ENCODE results near the gene RARA.

RARA gene

GRCh38 chr17:40338058-40338457, 29.1 kb downstream of the RARA start:
- in situ Hi-C loops (cut with HindIII; ENCODE audit: low pct_ligation_motif_present, low pct_unique_long_range_greater_than_20kb, low sequenced_read_pairs): no loop called here
- DNase-seq: no peak

- DNase-seq: no peak
- in situ Hi-C loops (cut with HindIII; ENCODE audit: low pct_ligation_motif_present, low pct_unique_long_range_greater_than_20kb, low sequenced_read_pairs): no loop called here
Measured at GRCh38 chr17:40338941-40339649, 30.1 kb downstream of the RARA start.

DNA sequence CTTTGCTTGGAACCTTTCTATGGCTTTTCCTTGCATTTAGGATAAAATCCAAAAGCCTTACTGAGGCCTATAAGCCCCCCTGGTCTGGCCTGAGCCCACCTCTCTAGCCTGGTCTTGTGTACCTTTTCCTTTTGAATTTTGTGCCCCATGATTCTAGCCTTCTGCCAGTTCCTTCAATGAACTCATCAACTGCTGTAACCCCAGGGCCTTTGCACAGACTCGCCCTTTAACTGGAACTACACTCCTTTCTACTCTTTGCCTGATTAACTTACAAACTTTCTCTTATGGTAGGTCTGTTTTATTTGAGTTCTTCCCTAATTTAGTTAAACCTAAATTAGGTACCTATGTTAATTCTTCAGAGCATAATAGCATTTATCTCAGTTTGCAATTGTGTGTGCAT, 31.3 kb downstream of the RARA start:
- no peak for DNase-seq
- in situ Hi-C loops (cut with HindIII; ENCODE audit: low pct_ligation_motif_present, low pct_unique_long_range_greater_than_20kb, low sequenced_read_pairs): no loop called here

DNA sequence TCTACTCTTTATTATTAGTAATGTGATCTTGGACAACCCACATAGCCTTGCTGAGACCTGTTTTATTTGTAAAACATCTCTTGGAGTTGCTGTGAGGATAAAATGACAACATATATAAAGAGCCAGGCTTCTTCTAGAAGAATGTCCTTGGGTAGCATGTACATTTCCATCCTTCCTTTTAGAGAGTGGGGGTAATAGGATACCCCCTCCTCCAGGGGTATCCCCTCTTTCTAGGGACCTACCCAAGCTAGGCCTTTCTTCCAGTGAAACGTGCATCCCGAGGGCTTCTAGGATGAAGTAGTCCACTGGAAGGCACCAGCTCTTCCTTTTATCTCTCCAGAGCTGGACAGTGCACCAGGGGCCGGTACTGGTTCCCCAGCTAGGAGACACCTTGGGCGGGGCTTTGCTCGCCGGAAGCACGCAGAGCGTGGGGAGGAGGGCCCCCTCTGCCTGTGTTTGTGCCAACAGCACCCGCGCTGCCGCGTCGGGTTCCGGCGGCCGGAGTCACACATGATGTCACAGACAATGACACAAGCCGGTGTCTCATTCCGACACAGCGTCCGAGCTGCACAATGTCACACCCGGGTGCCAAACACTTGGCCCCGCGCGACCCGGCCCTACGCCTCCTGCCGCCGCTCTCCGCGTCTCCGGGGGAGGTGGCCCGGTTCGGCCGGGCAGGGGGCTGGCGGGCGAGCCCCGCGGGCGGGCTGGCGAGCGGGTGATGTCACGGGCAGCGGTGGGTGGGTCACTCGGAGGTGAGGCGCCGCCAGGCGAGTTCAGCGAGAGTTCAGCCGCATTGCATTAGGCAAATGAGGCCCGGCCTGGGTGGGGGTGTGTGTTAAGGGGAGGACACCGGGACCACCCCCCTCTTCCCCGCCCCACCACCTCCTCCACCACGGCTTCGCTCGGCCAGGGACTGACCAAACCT, 32.2 kb downstream of the RARA start:
- in situ Hi-C loops (cut with HindIII; ENCODE audit: low pct_ligation_motif_present, low pct_unique_long_range_greater_than_20kb, low sequenced_read_pairs): no loop called here
- DNase-seq: peak; percentile 83

GRCh38 chr17:40341808-40342503, 33.0 kb downstream of the RARA start:
- peak; percentile 80 for DNase-seq
- in situ Hi-C loops (cut with HindIII; ENCODE audit: low pct_ligation_motif_present, low pct_unique_long_range_greater_than_20kb, low sequenced_read_pairs): no loop called here

DNA sequence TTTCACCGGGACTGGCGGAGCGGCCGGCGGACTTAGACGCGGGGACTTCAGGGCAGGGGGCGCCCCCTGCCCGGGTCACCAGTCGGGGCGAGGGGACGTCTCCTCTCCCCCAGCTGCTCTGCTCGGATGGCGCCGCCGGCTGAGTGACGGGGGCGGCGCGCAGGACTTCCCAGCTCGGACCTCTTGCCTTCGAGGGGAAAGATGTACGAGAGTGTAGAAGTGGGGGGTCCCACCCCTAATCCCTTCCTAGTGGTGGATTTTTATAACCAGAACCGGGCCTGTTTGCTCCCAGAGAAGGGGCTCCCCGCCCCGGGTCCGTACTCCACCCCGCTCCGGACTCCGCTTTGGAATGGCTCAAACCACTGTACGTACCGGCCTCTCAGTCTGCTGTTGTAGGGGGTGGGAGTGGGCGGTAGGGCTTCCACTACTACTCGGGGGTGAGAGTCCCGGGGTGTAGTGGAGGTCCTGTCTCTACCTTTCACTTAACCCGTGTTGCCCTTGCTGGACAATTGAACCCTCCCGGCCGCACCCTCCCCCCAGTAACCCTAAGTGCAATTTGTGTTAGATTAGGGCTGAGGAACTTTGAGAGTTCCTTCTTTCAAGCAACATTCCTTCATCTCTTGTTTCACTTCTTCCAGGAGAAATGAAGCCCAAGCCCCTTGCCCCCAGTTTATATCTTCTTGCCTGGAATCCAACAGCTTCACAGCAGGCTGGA, 33.7 kb downstream of the RARA start:
- DNase-seq: no peak
- in situ Hi-C loops (cut with HindIII; ENCODE audit: low pct_ligation_motif_present, low pct_unique_long_range_greater_than_20kb, low sequenced_read_pairs): no loop called here

GRCh38 chr17:40343219-40344119, 34.5 kb downstream of the RARA start:
- DNase-seq: no peak
- in situ Hi-C loops (cut with HindIII; ENCODE audit: low pct_ligation_motif_present, low pct_unique_long_range_greater_than_20kb, low sequenced_read_pairs): no loop called here

- in situ Hi-C loops (cut with HindIII; ENCODE audit: low pct_ligation_motif_present, low pct_unique_long_range_greater_than_20kb, low sequenced_read_pairs): no loop called here
- DNase-seq: no peak
Measured at GRCh38 chr17:40344421-40345160, 35.6 kb downstream of the RARA start.

DNA sequence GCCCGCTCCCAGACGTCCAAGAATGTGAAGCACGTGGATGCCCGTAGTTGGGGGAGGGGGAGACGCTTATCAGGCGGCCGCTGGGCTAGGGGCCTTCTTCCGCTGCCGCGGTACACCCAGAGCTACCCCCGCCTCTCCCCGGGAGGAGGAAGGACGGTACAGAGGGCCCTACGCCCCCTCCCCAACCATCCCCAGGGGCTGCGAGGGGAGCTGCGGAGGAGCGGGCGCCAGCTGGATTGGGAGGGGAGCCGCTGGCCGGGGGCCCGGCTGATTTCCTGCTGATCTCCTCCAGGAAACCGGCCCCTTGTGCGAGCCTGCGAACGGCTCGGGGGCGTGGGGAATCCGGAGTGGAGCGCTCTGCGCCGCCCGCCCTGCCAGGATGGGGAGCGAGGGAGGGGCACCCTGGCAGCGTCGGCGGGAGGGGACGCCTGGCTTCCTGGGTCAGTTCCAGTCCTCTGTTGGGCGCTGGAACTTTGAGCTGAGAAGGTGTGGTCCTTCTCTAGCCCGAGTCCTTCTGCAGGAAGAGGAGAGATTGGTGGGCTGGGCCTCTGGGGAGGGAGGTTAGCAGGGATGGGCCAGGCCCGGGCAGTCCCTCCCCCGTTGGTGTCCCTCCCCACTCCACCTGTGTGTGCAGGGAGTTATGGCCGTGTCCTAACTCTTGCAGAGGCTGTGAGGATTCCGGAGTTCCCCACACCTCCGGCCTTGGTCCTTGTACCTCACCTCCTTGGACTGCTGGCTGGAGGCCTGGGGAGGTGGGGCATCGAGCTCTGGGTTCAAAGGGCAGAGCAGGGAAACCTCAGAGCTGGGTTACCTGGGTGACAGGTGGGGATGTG, 36.4 kb downstream of the RARA start:
- in situ Hi-C loops (cut with HindIII; ENCODE audit: low pct_ligation_motif_present, low pct_unique_long_range_greater_than_20kb, low sequenced_read_pairs): no loop called here
- peak; percentile 56 for DNase-seq

- no peak for DNase-seq
- in situ Hi-C loops (cut with HindIII; ENCODE audit: low pct_ligation_motif_present, low pct_unique_long_range_greater_than_20kb, low sequenced_read_pairs): no loop called here
Measured at GRCh38 chr17:40345994-40346764, 37.2 kb downstream of the RARA start.

- no peak for DNase-seq
- in situ Hi-C loops (cut with HindIII; ENCODE audit: low pct_ligation_motif_present, low pct_unique_long_range_greater_than_20kb, low sequenced_read_pairs): no loop called here
Measured at GRCh38 chr17:40346765-40347158, 37.8 kb downstream of the RARA start.

DNA sequence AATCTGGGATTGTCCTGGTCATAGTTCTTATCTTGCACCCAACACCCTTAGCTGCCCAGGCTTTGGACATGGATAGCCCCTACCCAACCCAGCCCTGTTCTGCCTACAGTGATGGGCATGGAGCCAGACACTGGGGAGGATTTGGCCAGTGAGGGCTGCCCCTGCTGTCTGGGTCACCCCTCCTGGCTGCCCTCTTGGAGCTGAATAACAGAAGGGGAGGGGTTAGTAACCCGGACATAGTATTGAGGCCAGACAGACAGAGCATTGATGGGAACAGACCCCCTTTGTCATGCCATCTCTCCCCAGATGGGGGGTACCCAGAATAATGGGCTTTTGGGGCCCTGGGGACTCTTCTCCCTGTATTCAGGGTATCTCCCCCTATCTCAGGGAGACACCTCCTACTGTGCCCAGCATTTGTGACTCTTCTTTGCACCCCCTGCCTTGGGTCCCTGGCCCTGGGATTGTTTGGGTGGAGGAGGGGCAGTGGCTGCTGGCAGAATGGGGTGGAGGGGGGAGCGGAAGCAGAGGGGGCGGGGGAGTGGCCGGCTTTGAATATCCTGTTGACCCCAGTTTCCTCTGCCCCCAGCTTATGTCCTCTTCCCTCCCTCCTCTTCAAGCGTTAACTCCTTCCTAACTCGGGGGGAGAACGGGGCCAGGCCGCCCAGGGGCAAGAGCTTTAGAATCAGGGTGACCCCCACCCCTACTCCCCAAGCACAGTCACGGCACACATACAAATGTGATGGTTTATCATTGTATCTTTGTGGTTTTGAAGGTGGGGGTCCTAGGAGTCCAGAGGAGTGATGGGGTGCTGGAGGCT, 38.5 kb downstream of the RARA start:
- no peak for DNase-seq
- in situ Hi-C loops (cut with HindIII; ENCODE audit: low pct_ligation_motif_present, low pct_unique_long_range_greater_than_20kb, low sequenced_read_pairs): no loop called here

DNA sequence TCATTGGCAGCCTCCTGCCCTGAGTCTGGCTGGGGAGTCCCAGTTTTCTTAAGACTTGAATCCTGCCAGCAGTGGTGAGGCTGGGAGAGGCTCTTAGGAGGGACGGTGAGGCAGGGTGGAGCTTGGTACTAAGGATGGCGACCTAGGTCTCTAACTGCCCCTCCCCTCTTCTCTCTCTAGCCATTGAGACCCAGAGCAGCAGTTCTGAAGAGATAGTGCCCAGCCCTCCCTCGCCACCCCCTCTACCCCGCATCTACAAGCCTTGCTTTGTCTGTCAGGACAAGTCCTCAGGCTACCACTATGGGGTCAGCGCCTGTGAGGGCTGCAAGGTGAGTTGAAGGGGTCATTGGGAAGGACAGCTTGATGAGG, 39.1 kb downstream of the RARA start:
- in situ Hi-C loops (cut with HindIII; ENCODE audit: low pct_ligation_motif_present, low pct_unique_long_range_greater_than_20kb, low sequenced_read_pairs): no loop called here

DNA sequence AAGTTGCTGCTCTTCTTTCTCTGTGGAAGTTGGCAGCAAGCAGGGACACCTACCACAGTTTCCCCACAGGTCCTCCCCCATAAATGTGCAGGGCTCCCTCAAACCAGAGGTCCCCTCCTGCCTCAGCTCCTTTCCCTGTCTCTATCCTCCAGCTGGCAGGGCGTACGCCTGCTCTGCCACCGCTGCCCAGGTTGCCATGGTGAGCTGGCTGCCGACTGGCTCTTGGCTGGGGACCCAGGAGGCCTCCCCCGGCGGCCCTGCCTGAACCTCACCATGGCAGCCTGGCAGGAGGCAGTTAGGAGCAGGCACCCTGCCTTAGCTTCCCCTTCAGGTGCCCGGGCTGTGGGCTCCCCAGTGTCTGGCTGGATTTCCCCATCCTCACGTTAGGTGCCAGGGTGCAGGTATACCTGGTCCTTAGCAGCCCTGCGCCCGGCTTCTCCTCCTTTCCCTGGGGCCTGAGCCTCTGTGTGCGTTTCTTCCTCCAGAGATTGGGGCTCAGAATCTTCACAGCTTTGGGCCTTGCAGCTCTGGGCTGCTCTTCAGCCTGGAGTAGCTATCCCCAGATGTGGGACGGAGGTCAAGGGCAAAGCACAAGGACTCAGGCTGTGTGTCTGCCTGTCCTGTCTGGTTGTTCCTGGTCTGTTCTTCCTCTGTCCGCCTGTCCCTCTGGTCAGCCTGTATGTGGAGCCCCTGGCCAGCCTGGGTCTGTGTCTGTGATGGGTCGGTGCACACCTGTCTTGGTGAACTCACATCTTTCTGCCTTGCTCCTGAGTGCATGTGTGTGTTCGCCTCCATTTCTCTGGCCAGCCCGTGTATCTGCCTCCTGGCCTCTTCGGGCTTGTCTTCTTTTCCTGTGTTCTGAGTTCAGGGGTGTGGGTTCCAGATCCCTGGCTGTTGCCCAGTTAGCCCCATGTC, 39.8 kb downstream of the RARA start:
- DNase-seq: no peak

More for the DNA sequence above, 39.1 kb downstream of the RARA start:
- DNase-seq: no peak

More for the DNA sequence above, 39.8 kb downstream of the RARA start:
- in situ Hi-C loops (cut with HindIII; ENCODE audit: low pct_ligation_motif_present, low pct_unique_long_range_greater_than_20kb, low sequenced_read_pairs): no loop called here
